Measurements from ENCODE around the gene RPL31. TPM values are rescaled to one million over a fixed set of nuclear protein-coding genes. Genes with fewer than 3 reads are reported as not detected.

RPL31 gene
- total RNA-seq, 3 donors from 2014 or later (not counting 1 experiment from before 2014, with no cell fraction given), result 797 to 996 (median 940) TPM

- intact Hi-C loops (cut with micrococcal nuclease), result loop anchor here (5.0 kb wide), 1 partner anchor 114 kb away; the partner anchor contains the start of gene TBC1D8
- H3K9me3 Mint-ChIP-seq, result no peaks in the 10 kb centered on the region
- H3K4me1 Mint-ChIP-seq, result no peaks in the 10 kb centered on the region
- Histone ChIP-seq H3K9me3 (ENCODE audit: control insufficient read depth, insufficient read depth, low read length) (no peaks in the 10 kb centered on the region), H3K36me3 (ENCODE audit: control insufficient read depth, insufficient read depth, low read length) (no peaks in the 10 kb centered on the region), H3K27me3 (ENCODE audit: control insufficient read depth, insufficient read depth, low read length) (no peaks in the 10 kb centered on the region), H3K4me1 (ENCODE audit: control insufficient read depth, insufficient read depth, low read length) (no peaks in the 10 kb centered on the region), H3K27ac (ENCODE audit: low read length) (no peak overlapping the region), H3K4me3 (ENCODE audit: low read length) (no peak overlapping the region)
- H3K27ac Mint-ChIP-seq, result no peak overlapping the region
- no peak for TF ChIP-seq CTCF (IDR thresholded peaks at IDR 0.05)
- WGBS (ENCODE audit: insufficient coverage), result 91% methylated on average over 21 of the region's 21 CpGs
- peak in 1 of 3 donors; percentile 28 for ATAC-seq
- peak in 1 of 2 donors; percentile 21 for DNase-seq
- peaks cover 2 to 7% of the 10 kb centered on the region in 2 donors for H3K27me3 Mint-ChIP-seq (ENCODE audit: low read depth in 2 of 2)
- no peak overlapping the region for H3K4me3 Mint-ChIP-seq
- H3K36me3 Mint-ChIP-seq, result no peaks in the 10 kb centered on the region
These were observed 36.6 kb downstream of the RPL31 start for GRCh38 chr2:101038455-101039255.

DNA sequence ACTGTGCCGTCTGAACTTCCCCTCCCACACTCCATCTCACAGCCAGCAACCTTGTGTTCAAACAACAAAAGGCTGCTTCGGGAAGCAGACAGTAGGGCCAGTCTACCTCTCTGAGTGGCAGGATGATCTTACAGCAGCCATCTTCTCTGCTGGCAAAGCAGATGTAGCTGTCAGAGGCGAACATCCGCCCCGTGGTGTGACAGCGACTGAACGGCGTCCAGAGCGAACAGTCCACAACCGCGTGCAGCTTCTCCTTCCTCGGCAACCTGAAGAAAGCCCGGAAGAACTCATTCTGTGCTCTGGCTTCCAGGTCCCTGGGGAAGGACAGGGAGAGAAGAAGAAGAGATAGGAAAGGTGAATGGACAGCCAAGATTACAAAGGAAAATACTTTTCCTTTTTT is 38.0 kb downstream of the RPL31 start:
- no peaks in the 10 kb centered on the region for H3K36me3 Mint-ChIP-seq

DNA sequence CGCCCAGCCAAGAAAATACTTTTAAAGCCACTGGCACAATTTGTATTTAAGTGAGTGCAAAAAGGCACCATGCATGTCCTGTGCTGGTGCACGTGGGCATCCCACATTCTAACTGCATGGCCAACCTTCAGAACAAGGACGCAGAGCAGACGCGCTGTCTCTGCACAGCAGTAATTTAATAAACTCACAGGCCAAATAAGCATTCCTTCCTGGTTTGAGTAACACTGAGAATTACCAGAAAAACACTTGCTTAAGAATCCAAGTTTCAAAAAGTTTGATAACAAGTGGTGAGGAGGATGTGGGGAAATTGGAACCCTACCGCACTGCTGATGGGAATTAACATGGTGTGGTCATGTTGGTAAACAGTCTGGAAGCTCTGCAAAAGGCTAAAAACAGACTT is 38.7 kb downstream of the RPL31 start:
- Mint-ChIP-seq H3K4me1 (no peaks in the 10 kb centered on the region), H3K27me3 (ENCODE audit: low read depth in 2 of 2) (peaks cover 6 to 7% of the 10 kb centered on the region in 2 donors), H3K27ac (no peak overlapping the region), H3K9me3 (no peaks in the 10 kb centered on the region), H3K4me3 (no peak overlapping the region), H3K36me3 (no peaks in the 10 kb centered on the region)
- Histone ChIP-seq H3K9me3 (ENCODE audit: control insufficient read depth, insufficient read depth, low read length) (no peaks in the 10 kb centered on the region), H3K4me3 (ENCODE audit: low read length) (no peak overlapping the region), H3K27ac (ENCODE audit: low read length) (no peak overlapping the region), H3K4me1 (ENCODE audit: control insufficient read depth, insufficient read depth, low read length) (no peaks in the 10 kb centered on the region), H3K27me3 (ENCODE audit: control insufficient read depth, insufficient read depth, low read length) (no peaks in the 10 kb centered on the region), H3K36me3 (ENCODE audit: control insufficient read depth, insufficient read depth, low read length) (no peaks in the 10 kb centered on the region)
- no peak for TF ChIP-seq CTCF (IDR thresholded peaks at IDR 0.05)
- DNase-seq (no peak), ATAC-seq (no peak)
- intact Hi-C loops (cut with micrococcal nuclease), result no loop called here
- 94% methylated on average over 6 of the region's 6 CpGs for WGBS (ENCODE audit: insufficient coverage)

More for the DNA sequence above, 38.0 kb downstream of the RPL31 start:
- 91% methylated on average over 13 of the region's 13 CpGs for WGBS (ENCODE audit: insufficient coverage)
- intact Hi-C loops (cut with micrococcal nuclease), result no loop called here
- H3K9me3 ChIP-seq (ENCODE audit: control insufficient read depth, insufficient read depth, low read length), result no peaks in the 10 kb centered on the region
- H3K4me1 ChIP-seq (ENCODE audit: control insufficient read depth, insufficient read depth, low read length), result no peaks in the 10 kb centered on the region
- no peak overlapping the region for H3K4me3 Mint-ChIP-seq
- peaks cover 2 to 7% of the 10 kb centered on the region in 2 donors for H3K27me3 Mint-ChIP-seq (ENCODE audit: low read depth in 2 of 2)
- no peak overlapping the region for H3K27ac ChIP-seq (ENCODE audit: low read length)
- no peak overlapping the region for H3K27ac Mint-ChIP-seq
- H3K4me1 Mint-ChIP-seq, result no peaks in the 10 kb centered on the region
- no peaks in the 10 kb centered on the region for H3K27me3 ChIP-seq (ENCODE audit: control insufficient read depth, insufficient read depth, low read length)
- no peak for TF ChIP-seq CTCF (IDR thresholded peaks at IDR 0.05)
- no peak overlapping the region for H3K4me3 ChIP-seq (ENCODE audit: low read length)
- no peaks in the 10 kb centered on the region for H3K9me3 Mint-ChIP-seq
- H3K36me3 ChIP-seq (ENCODE audit: control insufficient read depth, insufficient read depth, low read length), result no peaks in the 10 kb centered on the region
- DNase-seq, result no peak
- no peak for ATAC-seq

Data from natural killer cell (primary cell).